Activated T-helper 2 cell treated with anti-CD3 and anti-CD28 coated beads, Interferon-gamma antibody, Interleukin-2, Interleukin-4, amounts not matched to agents 10 μg/mL and 5 μg/mL and 100 μg/mL, durations not matched to agents 14 hours and 24 hours and 36 hours (primary cell): ENCODE data around the gene PTCD3. TPM values are rescaled to one million over a fixed set of nuclear protein-coding genes. Genes with fewer than 3 reads are reported as not detected.

ENCODE experiments used
- DNase-seq: peaks from one replicate; pipeline ENCODE4 v3.0.0; 2021; ENCODE audit warnings: low spot score
- H3K27ac Mint-ChIP-seq: one replicate; pipeline ENCODE4 v1.8.0; 2021; ENCODE audit warnings: mixed read lengths
- H3K27me3 Mint-ChIP-seq: one replicate; pipeline ENCODE4 v1.8.0; 2021; ENCODE audit warnings: low read depth, mixed read lengths
- H3K36me3 Mint-ChIP-seq: one replicate; pipeline ENCODE4 v1.8.0; 2021; ENCODE audit warnings: low read depth, mixed read lengths
- H3K4me1 Mint-ChIP-seq: one replicate; pipeline ENCODE4 v1.8.0; 2021; ENCODE audit warnings: low read depth, mixed read lengths
- H3K4me3 Mint-ChIP-seq: one replicate; pipeline ENCODE4 v1.8.0; 2021; ENCODE audit warnings: low read depth, mild to moderate bottlenecking, moderate library complexity, mixed read lengths
- H3K9me3 Mint-ChIP-seq: one replicate; pipeline ENCODE4 v1.8.0; 2021; ENCODE audit warnings: mixed read lengths
- intact Hi-C: fragments of 100-400 bp; cut with micrococcal nuclease; formaldehyde crosslinking; loops from one replicate; pipeline ENCODE4 v1.15.1; 2023
- total RNA-seq: library from RNA; stranded (reverse); gene quantifications from 2 replicates; pipeline ENCODE4 v1.2.3, GENCODE V29; 2022

PTCD3 gene
- total RNA-seq, 1 donor from 2014 or later: 195 TPM

DNA sequence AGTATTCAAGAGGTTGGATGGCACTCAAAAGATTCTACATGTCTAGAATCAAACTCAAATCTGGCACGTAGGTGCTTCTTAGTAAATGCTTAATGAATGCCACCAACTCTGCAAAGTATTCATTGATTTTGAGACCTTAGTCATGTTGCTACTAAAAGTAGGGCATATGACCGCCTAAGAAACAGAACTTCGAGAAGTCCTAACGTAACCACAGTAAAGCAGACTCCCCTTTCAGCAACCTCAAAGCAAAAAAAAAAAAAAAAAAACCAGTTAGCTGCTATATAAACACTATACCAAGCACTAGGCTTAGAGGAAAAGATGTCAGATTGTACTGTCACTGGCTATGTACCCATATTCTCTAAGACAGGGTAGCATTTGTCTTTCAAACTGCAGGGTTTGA, 33.9 kb downstream of the PTCD3 start:
- peaks cover 87% of the 10 kb centered on the region for H3K36me3 Mint-ChIP-seq
- intact Hi-C loops: no loop called here
- DNase-seq: no peak
- H3K4me1 Mint-ChIP-seq: peaks cover 3% of the 10 kb centered on the region
- H3K27ac Mint-ChIP-seq: no peak overlapping the region
- no peaks in the 10 kb centered on the region for H3K27me3 Mint-ChIP-seq
- no peak overlapping the region for H3K4me3 Mint-ChIP-seq
- H3K9me3 Mint-ChIP-seq: no peaks in the 10 kb centered on the region

DNA sequence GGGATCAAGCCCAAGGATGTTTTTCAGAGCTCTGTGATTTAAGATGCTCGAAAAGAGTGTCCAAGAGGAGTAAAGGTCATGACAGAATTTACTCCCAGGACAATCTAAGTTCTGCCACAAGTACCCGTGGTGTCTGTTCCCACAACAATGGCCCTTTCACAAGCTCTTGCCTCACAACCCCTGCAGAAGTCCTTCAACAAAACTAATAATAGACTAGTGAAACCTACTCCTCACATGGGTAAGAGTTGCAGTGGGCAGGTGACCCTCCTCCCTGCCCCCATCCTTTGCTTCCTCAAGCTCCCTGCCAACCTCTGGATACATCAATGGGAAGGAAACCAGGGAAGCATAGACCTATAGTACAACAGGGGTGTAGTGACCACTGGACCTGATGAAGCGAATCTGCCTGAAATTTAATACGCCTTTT, 34.9 kb downstream of the PTCD3 start:
- H3K9me3 Mint-ChIP-seq: no peaks in the 10 kb centered on the region
- no peaks in the 10 kb centered on the region for H3K27me3 Mint-ChIP-seq
- H3K36me3 Mint-ChIP-seq: peaks cover 81% of the 10 kb centered on the region
- no peak overlapping the region for H3K27ac Mint-ChIP-seq
- no peak overlapping the region for H3K4me3 Mint-ChIP-seq
- peaks cover 3% of the 10 kb centered on the region for H3K4me1 Mint-ChIP-seq
- intact Hi-C loops: no loop called here
- no peak for DNase-seq

DNA sequence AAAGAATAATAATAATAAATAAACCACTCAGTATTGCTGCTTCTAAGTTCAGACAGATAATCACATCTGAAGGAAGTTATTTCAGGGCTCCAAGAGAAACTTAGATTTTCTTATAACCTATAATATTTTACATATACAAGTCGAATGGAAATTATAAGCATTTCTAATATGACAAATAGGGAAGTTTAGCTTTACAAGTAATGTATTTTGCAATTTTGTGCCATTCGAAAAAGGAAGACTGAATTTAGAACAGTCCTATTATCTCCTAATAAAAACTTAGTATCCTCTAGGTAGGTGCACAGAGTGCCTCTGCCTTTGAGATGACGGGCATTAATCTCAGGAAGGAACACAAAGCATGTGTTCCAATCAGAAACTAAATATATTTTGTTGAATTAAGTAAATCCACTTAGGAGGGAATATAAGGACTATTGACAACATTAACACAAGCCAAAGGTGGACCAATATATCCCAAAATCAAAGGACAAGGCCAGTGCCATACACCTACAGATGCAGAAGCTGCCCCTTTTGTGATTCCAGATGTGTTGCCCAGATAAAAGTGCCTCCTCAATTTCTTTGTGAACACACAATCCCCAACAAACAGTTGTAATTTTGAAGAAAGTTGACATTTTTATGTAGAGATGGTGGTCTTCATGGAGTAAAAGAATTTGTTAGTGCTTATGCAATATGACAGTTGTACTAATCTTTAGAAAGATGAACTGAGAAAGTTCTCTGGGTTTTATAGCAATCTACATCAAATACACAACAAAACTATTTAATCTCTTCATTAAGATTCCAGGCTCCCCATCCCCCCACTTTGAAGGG, 36.6 kb downstream of the PTCD3 start:
- DNase-seq: no peak
- Mint-ChIP-seq H3K4me1 (peaks cover 3% of the 10 kb centered on the region), H3K27ac (no peak overlapping the region), H3K27me3 (no peaks in the 10 kb centered on the region), H3K4me3 (no peak overlapping the region), H3K9me3 (no peaks in the 10 kb centered on the region), H3K36me3 (peaks cover 75% of the 10 kb centered on the region)
- intact Hi-C loops: no loop called here

DNA sequence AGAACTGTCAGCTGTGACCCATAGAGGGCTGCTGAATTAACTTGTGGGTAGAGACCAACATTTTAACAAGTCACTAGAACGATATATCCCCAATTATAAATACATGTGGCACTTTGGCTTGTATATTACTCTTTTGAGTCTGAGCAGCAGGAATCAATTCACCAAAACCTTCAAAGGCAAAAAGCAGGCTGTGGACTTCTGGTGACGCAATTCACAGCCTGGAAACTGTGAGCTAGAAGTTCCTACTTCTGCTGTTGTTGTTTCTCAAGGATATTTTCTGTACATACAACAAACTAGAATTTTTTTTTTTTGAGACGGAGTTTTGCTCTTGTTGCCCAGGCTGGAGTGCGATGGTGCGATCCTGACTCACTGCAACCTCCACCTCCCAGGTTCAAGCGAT, 37.3 kb downstream of the PTCD3 start:
- DNase-seq: no peak
- Mint-ChIP-seq H3K4me3 (no peak overlapping the region), H3K27me3 (no peaks in the 10 kb centered on the region), H3K9me3 (no peaks in the 10 kb centered on the region), H3K36me3 (peaks cover 75% of the 10 kb centered on the region), H3K27ac (no peak overlapping the region), H3K4me1 (peaks cover 3% of the 10 kb centered on the region)
- intact Hi-C loops: no loop called here

DNA sequence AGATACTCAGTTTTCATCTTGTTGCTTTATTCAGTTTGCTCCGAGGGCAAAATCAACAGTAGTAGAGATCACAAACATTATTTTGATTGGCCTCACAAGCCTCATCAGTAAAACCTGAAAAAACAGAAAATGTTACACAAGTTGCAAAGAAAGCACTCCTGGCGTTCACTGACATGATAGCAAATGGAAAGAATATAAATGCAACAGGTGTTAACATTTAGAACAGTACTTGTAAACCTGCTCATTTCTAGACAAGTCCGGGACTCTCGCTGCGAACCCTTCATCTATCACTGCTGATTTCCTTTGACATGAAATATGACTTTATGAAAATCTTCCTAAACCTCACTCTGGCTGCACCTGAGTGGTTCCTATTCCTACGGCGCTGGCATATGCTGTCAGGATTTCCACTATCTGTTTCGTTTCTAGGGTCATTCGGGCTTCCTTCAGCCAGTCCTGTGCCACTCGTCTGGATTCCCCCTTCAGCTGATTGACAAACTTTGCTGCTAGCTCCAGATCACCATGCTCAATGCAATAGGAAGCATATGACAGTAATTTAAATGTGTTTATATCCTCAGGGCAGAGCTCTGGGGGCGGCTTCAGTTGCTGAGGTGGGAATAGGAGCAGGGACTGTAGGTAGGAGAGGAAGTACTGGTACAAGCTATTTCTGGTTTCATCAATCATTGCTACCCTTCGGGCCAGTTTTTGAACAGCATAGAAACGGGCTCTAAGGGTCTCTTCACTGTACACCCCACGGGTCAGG, 38.1 kb downstream of the PTCD3 start:
- H3K9me3 Mint-ChIP-seq: no peaks in the 10 kb centered on the region
- no peaks in the 10 kb centered on the region for H3K27me3 Mint-ChIP-seq
- no peak overlapping the region for H3K4me3 Mint-ChIP-seq
- no peak overlapping the region for H3K27ac Mint-ChIP-seq
- intact Hi-C loops: no loop called here
- H3K36me3 Mint-ChIP-seq: peaks cover 73% of the 10 kb centered on the region
- peaks cover 2% of the 10 kb centered on the region for H3K4me1 Mint-ChIP-seq
- DNase-seq: no peak

DNA sequence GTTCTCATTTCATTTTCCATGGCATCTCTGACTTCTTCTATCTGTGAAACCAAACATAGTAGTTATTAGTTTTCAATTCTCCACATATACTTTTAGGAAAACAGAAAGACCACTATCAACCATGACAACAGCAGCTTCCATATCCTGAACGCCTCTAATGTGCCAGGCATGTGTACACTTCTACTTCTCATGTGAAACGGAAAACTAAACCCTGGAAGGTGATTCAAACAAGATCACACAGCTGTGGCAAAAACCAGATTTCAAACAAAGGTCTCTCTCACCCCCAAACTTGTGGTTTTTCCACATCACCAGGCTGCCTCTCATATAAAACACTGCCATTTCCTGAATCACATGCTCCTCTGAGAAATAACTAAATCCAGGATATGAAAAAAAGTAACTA, 41.8 kb downstream of the PTCD3 start:
- DNase-seq: no peak
- Mint-ChIP-seq H3K27me3 (no peaks in the 10 kb centered on the region), H3K36me3 (peaks cover 72% of the 10 kb centered on the region), H3K27ac (no peak overlapping the region), H3K4me3 (no peak overlapping the region), H3K9me3 (no peaks in the 10 kb centered on the region), H3K4me1 (no peaks in the 10 kb centered on the region)
- intact Hi-C loops: no loop called here

DNA sequence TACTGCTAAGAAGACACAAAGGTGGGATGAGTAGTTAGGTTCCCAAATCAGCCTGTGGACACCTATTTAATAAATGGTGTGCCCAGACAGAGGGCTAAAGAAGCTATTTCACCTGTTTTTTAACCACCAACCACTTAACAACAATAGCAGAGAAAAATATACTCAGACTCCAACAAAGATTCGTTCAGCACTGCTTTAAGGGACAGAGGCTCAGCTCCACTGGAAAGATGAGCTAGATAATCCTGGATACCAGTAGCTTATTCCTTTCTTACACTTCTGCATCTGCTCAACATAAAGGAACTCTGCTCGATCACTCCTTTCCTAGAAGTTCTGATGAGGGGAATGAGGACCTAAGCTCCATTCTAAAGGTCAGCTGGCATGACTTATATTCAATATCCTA, 44.5 kb downstream of the PTCD3 start:
- intact Hi-C loops: no loop called here
- Mint-ChIP-seq H3K36me3 (peaks cover 70% of the 10 kb centered on the region), H3K4me1 (peaks cover 2% of the 10 kb centered on the region), H3K27me3 (no peaks in the 10 kb centered on the region), H3K9me3 (no peaks in the 10 kb centered on the region), H3K4me3 (no peak overlapping the region), H3K27ac (no peak overlapping the region)
- no peak for DNase-seq

DNA sequence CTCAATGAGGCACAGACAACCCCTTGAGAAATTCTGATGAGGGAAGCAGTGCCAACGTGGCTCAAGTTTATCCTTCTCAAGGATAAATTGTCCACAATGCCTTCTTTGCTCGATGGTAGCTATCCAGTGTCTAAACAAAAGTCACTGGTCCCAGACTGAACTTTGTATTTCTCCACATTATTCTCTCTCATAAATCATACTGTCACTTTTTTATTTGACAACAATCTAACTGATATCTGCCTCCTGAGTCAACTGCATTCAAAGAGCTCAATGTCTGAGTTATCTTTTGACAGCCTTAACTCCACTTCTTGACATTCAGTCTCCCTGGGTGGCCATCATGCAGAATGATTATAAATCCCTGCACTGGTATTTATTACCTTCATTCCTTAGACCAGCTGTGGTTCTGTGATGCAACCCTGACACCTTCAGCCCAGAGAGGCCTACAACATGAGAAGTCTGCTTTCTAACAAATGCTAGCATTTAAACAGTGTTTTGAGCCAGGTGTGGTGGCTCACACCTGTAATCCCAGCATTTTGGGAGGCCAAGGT, 51.0 kb downstream of the PTCD3 start:
- Mint-ChIP-seq H3K4me3 (no peak overlapping the region), H3K36me3 (peaks cover 68% of the 10 kb centered on the region), H3K27ac (no peak overlapping the region), H3K27me3 (no peaks in the 10 kb centered on the region), H3K9me3 (no peaks in the 10 kb centered on the region), H3K4me1 (peaks cover 3% of the 10 kb centered on the region)
- no peak for DNase-seq
- intact Hi-C loops: no loop called here

DNA sequence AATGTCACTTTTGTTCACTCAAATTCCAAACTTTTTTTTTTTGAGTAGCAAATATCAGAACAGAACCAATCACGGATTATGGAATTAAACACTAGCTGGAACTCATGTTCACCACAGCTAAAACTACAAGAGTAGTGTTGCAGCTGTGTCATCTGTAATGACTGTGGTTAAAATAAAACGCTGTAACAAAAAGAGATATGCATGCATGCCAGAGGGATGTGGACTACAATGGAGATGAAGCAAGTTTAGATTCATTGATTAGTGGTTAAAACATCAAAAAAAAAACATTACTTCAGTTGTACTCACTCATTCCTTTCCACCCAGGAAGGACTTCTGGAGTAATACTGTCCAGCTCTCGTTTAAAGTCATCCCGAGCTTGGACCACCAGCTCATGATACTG, 52.3 kb downstream of the PTCD3 start:
- no peaks in the 10 kb centered on the region for H3K27me3 Mint-ChIP-seq
- H3K9me3 Mint-ChIP-seq: no peaks in the 10 kb centered on the region
- intact Hi-C loops: no loop called here
- H3K4me3 Mint-ChIP-seq: no peak overlapping the region
- no peak for DNase-seq
- peaks cover 3% of the 10 kb centered on the region for H3K4me1 Mint-ChIP-seq
- peaks cover 72% of the 10 kb centered on the region for H3K36me3 Mint-ChIP-seq
- no peak overlapping the region for H3K27ac Mint-ChIP-seq

DNA sequence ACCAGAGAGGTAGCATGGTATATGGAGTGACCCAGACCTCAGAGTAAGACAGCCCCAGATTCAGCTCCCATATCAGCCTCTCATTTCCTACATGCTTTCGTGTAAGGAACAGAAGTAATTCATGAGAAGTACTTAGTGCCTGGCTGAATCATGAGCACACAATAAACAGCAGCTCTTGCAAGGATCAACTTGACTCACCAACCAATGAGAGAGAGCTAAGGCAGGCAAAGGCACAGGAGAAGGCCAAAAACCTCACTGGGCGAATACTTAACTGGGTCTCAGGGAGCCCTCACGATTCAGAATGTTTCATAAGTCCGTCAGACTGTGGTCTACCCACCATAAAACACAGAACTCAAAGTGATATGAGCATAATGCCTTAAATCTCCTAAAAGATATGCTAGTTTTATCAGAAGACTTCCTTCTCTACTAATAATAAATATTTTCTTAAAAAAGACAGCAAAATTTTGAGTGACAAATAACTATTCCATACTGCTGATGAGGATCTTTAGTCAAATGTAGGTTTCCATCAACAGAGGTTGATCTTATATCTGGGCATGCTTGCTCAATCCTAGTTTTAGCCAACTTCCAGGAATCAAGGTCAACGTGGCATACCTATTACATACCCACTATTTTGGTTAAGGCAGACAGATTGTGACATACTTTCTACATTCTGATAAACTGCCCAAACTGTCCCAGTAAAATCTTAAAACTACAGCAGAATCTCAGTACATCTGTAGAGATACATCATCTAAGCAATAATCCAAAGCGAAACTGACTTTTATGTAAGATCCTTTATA, 54.3 kb downstream of the PTCD3 start:
- Mint-ChIP-seq H3K36me3 (peaks cover 72% of the 10 kb centered on the region), H3K27ac (no peak overlapping the region), H3K27me3 (no peaks in the 10 kb centered on the region), H3K4me1 (peaks cover 2% of the 10 kb centered on the region), H3K4me3 (no peak overlapping the region), H3K9me3 (no peaks in the 10 kb centered on the region)
- no peak for DNase-seq
- intact Hi-C loops: no loop called here

DNA sequence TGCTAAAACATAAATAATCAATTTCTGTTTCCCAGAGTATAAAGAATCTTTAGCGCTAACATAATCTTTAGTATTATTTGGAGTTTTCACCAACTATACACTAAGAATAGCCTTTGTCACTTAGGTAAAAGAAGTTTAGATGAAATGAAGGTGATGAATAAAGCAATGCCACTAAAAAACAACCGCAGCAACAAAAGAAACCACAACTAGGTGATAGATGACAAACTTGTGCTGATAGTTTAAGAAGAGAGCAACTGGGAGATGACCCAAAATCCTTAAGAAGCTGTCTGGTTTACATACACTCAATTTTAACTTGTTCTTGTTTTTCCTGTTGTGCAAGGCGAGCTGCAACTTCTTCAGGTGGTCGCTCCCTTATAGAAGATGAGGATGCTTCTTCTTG, 64.4 kb downstream of the PTCD3 start:
- intact Hi-C loops: no loop called here
- Mint-ChIP-seq H3K4me3 (no peak overlapping the region), H3K27ac (no peak overlapping the region), H3K27me3 (no peaks in the 10 kb centered on the region), H3K36me3 (peaks cover 64% of the 10 kb centered on the region), H3K4me1 (peaks cover 20% of the 10 kb centered on the region), H3K9me3 (no peaks in the 10 kb centered on the region)
- DNase-seq: no peak

DNA sequence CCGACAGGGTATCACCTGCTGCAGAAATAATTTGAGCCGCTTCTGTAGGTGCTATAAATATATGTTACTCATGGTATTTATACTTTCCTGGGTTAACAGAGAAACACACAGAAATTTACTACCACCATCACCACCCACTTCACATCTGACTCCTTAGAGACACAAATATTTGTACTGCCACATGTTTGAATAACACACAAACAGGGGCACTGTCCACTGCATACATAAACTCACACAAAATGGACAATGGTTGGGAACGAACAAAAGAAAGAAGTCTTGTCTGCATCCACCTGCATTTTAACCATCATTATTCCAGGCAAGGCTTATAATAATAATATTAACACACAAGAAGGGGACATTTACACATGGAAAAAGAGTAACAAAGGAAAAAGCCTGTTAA, 65.3 kb downstream of the PTCD3 start:
- peaks cover 27% of the 10 kb centered on the region for H3K4me1 Mint-ChIP-seq

More for the DNA sequence above, 65.3 kb downstream of the PTCD3 start:
- H3K4me3 Mint-ChIP-seq: no peak overlapping the region
- no peak for DNase-seq
- no peaks in the 10 kb centered on the region for H3K9me3 Mint-ChIP-seq
- peaks cover 69% of the 10 kb centered on the region for H3K36me3 Mint-ChIP-seq
- intact Hi-C loops: no loop called here
- H3K27me3 Mint-ChIP-seq: no peaks in the 10 kb centered on the region
- H3K27ac Mint-ChIP-seq: no peak overlapping the region
